GM19238 (cell line): ENCODE results near the gene PRKCA.

ENCODE experiments used
- DNase-seq: peaks from one replicate; pipeline ENCODE4 v3.0.0; 2011; ENCODE audit warnings: low spot score; ENCODE audit not compliant: insufficient read length

The PRKCA gene

GRCh38 chr17:66511135-66511534 is 208.7 kb downstream of the PRKCA start:
- DNase-seq, result no peak

- DNase-seq, result no peak
These were observed 211.9 kb downstream of the PRKCA start for GRCh38 chr17:66514227-66514806.

- DNase-seq, result no peak
These were observed 213.6 kb downstream of the PRKCA start for GRCh38 chr17:66515974-66516373.

- DNase-seq, result no peak
These were observed 215.1 kb downstream of the PRKCA start for GRCh38 chr17:66517336-66518009.

GRCh38 chr17:66518108-66518507 is 215.7 kb downstream of the PRKCA start:
- no peak for DNase-seq

GRCh38 chr17:66518677-66519076 is 216.3 kb downstream of the PRKCA start:
- no peak for DNase-seq

GRCh38 chr17:66519154-66519553 is 216.7 kb downstream of the PRKCA start:
- DNase-seq, result no peak

GRCh38 chr17:66520999-66521398 is 218.6 kb downstream of the PRKCA start:
- DNase-seq, result no peak

GRCh38 chr17:66522591-66523272 is 220.3 kb downstream of the PRKCA start:
- no peak for DNase-seq

- no peak for DNase-seq
These were observed 221.2 kb downstream of the PRKCA start for GRCh38 chr17:66523378-66524200.

- DNase-seq, result no peak
These were observed 222.5 kb downstream of the PRKCA start for GRCh38 chr17:66524877-66525276.

- DNase-seq, result no peak
These were observed 222.9 kb downstream of the PRKCA start for GRCh38 chr17:66525338-66525737.

- DNase-seq, result no peak
These were observed 224.4 kb downstream of the PRKCA start for GRCh38 chr17:66526827-66527226.

GRCh38 chr17:66527335-66527734 is 224.9 kb downstream of the PRKCA start:
- no peak for DNase-seq

GRCh38 chr17:66531851-66532295 is 229.5 kb downstream of the PRKCA start:
- DNase-seq, result no peak

- no peak for DNase-seq
These were observed 231.2 kb downstream of the PRKCA start for GRCh38 chr17:66533572-66533971.

GRCh38 chr17:66533986-66534385 is 231.6 kb downstream of the PRKCA start:
- no peak for DNase-seq

- DNase-seq, result no peak
These were observed 233.2 kb downstream of the PRKCA start for GRCh38 chr17:66535611-66536010.

- no peak for DNase-seq
These were observed 235.1 kb downstream of the PRKCA start for GRCh38 chr17:66537502-66537901.

- DNase-seq, result no peak
These were observed 236.4 kb downstream of the PRKCA start for GRCh38 chr17:66538776-66539175.

GRCh38 chr17:66540131-66540781 is 237.8 kb downstream of the PRKCA start:
- DNase-seq, result no peak
